KMS-11 (cell line): ENCODE results near the gene PAEP.
"Not testable (repeated sequence)": the region's sequence is repeated elsewhere in the genome, so short reads cannot be mapped to it uniquely, and the experiment has no call there.

Experiments used
- H2AFZ ChIP-seq: fragments of 200-600 bp; sonication (generic); 2 replicates; pipeline ENCODE4 v1.6.1; 2016; ENCODE audit warnings: antibody characterized with exemption, mixed run types, low read depth
- H3K27ac ChIP-seq: fragments of 200-600 bp; sonication (generic); 2 replicates; pipeline ENCODE4 v1.6.1; 2016; ENCODE audit warnings: mild to moderate bottlenecking, mixed run types
- H3K27me3 ChIP-seq: fragments of 200-600 bp; sonication (generic); 2 replicates; pipeline ENCODE4 v1.6.1; 2017; ENCODE audit warnings: mild to moderate bottlenecking, low read depth, mixed run types, moderate library complexity; ENCODE audit not compliant: insufficient read depth
- H3K36me3 ChIP-seq: fragments of 200-600 bp; sonication (generic); 2 replicates; pipeline ENCODE4 v1.6.1; 2017; ENCODE audit warnings: mild to moderate bottlenecking, mixed run types; ENCODE audit not compliant: insufficient read depth
- H3K4me1 ChIP-seq: fragments of 200-600 bp; sonication (generic); 2 replicates; pipeline ENCODE4 v1.6.1; 2016; ENCODE audit warnings: mild to moderate bottlenecking, low read depth, mixed run types; ENCODE audit not compliant: poor library complexity, severe bottlenecking
- H3K4me2 ChIP-seq: fragments of 200-600 bp; sonication (generic); 2 replicates; pipeline ENCODE4 v1.7.0; 2016; ENCODE audit warnings: mild to moderate bottlenecking, mixed run types
- H3K4me3 ChIP-seq: fragments of 200-600 bp; sonication (generic); IDR thresholded peaks from 2 replicates; pipeline ENCODE4 v1.6.1; 2017; ENCODE audit warnings: low read depth, low read length, mixed read lengths; ENCODE audit not compliant: insufficient read depth
- H3K79me2 ChIP-seq: fragments of 200-600 bp; sonication (generic); 2 replicates; pipeline ENCODE4 v1.6.1; 2016; ENCODE audit warnings: low read depth, mixed run types; ENCODE audit not compliant: insufficient read depth
- H3K9ac ChIP-seq: fragments of 200-600 bp; sonication (generic); 2 replicates; pipeline ENCODE4 v1.6.1; 2016; ENCODE audit warnings: mild to moderate bottlenecking, mixed run types
- H4K20me1 ChIP-seq: fragments of 200-600 bp; sonication (generic); 2 replicates; pipeline ENCODE4 v1.6.1; 2016; ENCODE audit warnings: mild to moderate bottlenecking, mixed run types; ENCODE audit not compliant: insufficient read depth
- TF ChIP-seq, protein P1 (sequence below): fragments of 200-600 bp; sonication (generic); conservative IDR thresholded peaks from 2 replicates; pipeline ENCODE4 v1.6.1; 2017; ENCODE audit warnings: low read depth, mild to moderate bottlenecking, antibody characterized with exemption, low read length, moderate library complexity, mixed read lengths

Gene PAEP

DNA sequence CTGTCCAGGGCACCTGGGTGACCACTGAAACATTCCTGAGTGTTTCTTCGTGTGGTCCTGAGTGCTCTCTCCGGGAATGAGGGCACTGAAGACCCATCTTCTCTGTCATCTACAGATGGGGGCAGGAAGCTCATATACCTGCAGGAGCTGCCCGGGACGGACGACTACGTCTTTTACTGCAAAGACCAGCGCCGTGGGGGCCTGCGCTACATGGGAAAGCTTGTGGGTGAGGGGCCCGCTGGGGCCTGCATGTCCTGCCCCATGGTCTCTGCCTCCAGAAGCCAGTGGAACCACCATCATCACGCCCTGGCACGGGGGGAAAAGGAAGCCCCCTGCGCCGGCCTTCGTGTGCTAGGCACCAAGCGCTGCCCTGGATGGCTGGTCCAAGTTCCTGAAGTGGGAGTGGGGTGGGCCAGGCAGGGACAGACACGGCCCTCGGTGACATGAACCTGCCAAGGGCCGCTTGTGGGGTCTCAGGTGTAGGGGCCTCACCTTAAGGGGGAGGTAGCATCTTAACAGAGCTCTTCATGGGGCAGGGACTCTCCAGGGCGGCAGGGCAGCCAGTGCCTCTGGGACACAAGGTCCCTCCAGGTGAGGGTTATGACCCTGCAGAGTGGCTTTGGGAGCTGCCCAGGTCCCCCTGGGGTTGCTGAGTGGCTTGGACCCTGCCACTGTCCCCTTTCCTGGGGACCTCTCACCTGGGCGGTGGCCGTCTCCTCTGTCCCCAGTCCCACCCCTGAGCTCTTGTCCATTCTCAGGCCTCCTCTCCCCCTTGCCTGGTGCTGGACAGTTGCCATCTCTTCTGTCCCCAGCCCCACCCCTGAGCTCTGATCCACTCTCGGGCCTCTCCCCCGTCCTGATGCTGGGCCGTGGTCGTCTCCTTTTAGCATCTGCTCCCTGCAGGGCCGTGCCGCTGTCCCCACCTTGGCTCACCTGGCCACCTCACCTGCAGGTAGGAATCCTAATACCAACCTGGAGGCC is 13.5 kb upstream of the PAEP start:
- TF ChIP-seq, protein P1, sequence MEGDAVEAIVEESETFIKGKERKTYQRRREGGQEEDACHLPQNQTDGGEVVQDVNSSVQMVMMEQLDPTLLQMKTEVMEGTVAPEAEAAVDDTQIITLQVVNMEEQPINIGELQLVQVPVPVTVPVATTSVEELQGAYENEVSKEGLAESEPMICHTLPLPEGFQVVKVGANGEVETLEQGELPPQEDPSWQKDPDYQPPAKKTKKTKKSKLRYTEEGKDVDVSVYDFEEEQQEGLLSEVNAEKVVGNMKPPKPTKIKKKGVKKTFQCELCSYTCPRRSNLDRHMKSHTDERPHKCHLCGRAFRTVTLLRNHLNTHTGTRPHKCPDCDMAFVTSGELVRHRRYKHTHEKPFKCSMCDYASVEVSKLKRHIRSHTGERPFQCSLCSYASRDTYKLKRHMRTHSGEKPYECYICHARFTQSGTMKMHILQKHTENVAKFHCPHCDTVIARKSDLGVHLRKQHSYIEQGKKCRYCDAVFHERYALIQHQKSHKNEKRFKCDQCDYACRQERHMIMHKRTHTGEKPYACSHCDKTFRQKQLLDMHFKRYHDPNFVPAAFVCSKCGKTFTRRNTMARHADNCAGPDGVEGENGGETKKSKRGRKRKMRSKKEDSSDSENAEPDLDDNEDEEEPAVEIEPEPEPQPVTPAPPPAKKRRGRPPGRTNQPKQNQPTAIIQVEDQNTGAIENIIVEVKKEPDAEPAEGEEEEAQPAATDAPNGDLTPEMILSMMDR: no peak
- Histone ChIP-seq H2AFZ (no peak overlapping the region), H3K4me1 (no peaks in the 10 kb centered on the region), H4K20me1 (no peaks in the 10 kb centered on the region), H3K36me3 (no peaks in the 10 kb centered on the region), H3K27ac (no peak overlapping the region), H3K4me2 (no peak overlapping the region), H3K79me2 (no peaks in the 10 kb centered on the region), H3K27me3 (peaks cover 17% of the 10 kb centered on the region; the same call in 1 of the 2 replicates), H3K9ac (no peak overlapping the region), H3K4me3 (no peak overlapping the region)

DNA sequence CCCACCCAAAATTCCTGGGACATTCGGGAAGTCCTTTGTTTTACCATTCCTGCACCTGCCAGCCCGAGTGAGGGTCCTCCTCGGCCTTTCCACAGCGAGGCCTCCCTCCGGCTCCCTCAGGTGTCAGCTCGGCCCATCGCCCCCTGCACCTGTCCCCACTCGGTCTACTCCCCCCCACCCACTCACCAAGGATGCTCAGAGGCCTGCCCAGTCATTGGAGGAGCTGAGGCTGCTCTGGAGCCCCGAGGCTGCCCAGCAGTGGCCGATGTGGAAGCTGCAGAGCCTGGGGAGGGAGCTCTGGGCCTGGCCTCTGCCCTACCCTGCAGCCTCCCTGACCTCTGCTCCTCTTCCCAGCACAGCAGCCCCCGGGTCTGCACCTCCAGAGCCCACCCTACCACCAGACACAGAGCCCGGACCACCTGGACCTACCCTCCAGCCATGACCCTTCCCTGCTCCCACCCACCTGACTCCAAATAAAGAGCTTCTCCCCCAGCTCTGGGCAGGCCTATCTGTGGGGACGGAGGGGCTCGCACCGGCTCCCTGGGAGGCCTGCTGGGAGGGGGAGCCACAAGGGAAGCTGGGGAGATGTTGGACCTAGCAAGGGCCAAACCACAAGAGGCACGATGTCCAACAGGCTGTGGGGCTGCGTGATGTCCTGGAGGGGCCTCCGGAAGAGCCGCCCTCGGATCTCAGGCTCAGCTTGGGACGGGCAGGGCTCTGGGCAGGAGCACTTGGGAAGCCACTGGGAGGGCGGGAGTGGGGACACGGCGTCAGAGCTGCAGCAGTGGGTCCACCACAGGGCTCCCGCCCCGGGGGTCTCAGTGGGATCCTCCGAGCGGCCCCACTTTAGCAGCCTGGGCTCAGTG is 11.8 kb upstream of the PAEP start:
- H3K4me2 ChIP-seq, H3K9ac ChIP-seq, H3K4me1 ChIP-seq, H2AFZ ChIP-seq, H3K79me2 ChIP-seq, H3K27ac ChIP-seq, H3K4me3 ChIP-seq, H4K20me1 ChIP-seq, H3K36me3 ChIP-seq: not testable (repeated sequence)
- peaks cover 31% of the 10 kb centered on the region; the same call in 1 of the 2 replicates for H3K27me3 ChIP-seq

DNA sequence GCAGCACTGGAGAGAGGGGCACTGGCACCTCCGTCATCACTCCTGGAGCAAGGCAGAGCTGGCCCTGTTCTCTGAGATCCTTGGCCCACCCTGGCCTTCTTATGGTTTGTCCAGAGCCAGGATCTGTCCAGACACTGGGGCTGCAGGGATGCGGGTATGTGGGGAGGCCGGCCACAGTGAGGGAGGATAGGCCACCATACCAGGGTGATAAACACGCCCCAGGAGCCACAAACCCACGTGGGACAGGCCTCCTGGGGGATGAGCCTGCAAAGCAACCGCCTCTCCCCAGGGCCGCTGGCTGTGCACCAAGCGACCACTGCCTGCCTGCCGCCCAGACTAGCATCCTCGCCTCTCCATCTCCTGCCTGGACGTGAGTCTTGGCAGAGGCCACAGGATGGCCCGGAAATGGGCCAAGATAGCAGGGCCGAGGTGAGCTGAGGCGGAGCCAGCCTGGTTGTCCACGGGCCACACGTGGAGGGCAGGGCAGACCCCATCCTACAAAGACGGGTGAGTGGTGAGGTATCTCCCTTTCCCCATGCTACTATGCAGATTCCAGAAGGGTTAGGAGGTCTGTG is 11.1 kb upstream of the PAEP start:
- no peak overlapping the region for H2AFZ ChIP-seq
- peaks cover 34% of the 10 kb centered on the region; the same call in 1 of the 2 replicates for H3K27me3 ChIP-seq
- no peaks in the 10 kb centered on the region for H4K20me1 ChIP-seq
- no peak overlapping the region for H3K27ac ChIP-seq
- no peak overlapping the region for H3K4me2 ChIP-seq
- no peaks in the 10 kb centered on the region for H3K36me3 ChIP-seq
- no peak overlapping the region for H3K9ac ChIP-seq
- no peak overlapping the region for H3K4me3 ChIP-seq
- TF ChIP-seq, protein P1: no peak
- H3K79me2 ChIP-seq: no peaks in the 10 kb centered on the region
- H3K4me1 ChIP-seq: no peaks in the 10 kb centered on the region

DNA sequence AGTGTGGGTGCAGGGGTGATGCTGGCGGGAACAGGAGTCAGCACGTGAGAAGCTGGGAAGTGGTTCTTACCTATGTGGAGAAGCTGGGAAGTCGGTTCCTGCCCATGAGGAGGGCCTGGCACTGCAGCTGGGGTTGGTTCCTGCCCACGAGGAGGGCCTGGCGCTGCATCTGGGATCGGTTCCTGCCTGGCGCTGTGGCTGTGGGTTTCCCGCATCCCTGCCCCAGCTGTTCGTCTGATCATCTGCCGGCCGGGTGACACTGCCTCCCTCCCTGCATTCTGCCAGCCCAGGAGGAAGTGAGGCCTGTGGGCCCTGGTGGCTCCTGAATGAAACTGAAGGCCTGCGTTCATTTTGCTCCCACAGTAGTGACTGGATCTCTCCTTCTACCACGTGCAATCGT is 10.5 kb upstream of the PAEP start:
- Histone ChIP-seq H3K4me1 (no peaks in the 10 kb centered on the region), H3K27me3 (peaks cover 35% of the 10 kb centered on the region; the same call in 1 of the 2 replicates), H3K36me3 (no peaks in the 10 kb centered on the region), H3K27ac (no peak overlapping the region), H3K4me2 (no peak overlapping the region), H3K9ac (no peak overlapping the region), H4K20me1 (no peaks in the 10 kb centered on the region), H3K4me3 (no peak overlapping the region), H2AFZ (no peak overlapping the region), H3K79me2 (no peaks in the 10 kb centered on the region)
- TF ChIP-seq, protein P1: no peak
